ENCODE data around the gene ANKS1B.

The ANKS1B gene

DNA sequence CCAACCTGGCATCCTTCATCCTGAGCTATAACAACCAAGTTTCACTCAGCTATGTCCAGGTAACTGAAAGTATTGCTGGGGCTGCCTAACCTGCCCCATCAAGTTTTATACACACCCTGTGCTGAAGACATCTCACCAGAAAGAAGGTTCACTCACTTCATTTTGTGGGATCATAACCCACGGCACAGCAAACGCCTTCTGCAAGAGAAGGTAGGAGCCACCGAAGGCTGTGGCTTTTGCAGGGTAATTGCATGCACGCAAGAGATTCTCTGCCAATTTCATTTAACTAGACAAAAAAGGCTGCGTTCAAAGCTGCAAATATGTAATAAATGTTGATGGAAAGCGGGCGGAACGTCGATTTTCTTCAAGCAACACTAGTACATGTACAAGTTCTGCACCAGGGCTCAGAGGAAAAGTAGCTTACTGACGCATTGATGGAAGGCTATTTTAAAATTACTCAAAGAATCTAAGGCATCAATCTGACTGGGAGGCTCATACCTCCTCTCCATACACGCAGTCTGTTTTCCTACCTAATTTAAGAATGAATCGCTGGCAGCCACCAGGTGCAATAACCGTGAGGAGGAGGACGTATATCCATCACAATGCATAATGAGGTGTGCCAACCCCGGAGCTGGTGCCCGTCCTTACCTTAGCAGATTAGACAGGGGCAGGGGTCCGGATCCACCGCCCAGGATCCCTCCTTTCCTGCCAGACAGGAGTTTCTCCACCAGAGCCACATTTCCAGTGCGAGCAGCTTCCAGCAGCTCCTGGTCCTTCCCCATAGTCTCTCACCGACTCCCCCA is 1.1 kb downstream of the ANKS1B start:
- no peak overlapping the region for H3K4me3 ChIP-seq (ENCODE audit: low read length, poor library complexity, severe bottlenecking)
- H3K27me3 ChIP-seq (ENCODE audit: insufficient read depth, low read length, poor library complexity, severe bottlenecking), result no peaks in the 10 kb centered on the region
- no peaks in the 10 kb centered on the region for H3K9me2 ChIP-seq (replicated peaks; ENCODE audit: low read depth, low read length)
- H3K36me3 ChIP-seq (ENCODE audit: insufficient read depth, low read length), result no peaks in the 10 kb centered on the region
- no peak overlapping the region for H3K9ac ChIP-seq (ENCODE audit: low read depth, low read length, poor library complexity, severe bottlenecking)
- no peak overlapping the region for H2AFZ ChIP-seq (ENCODE audit: low read length)
- no peaks in the 10 kb centered on the region for H3F3A ChIP-seq (ENCODE audit: low read depth)
- TF ChIP-seq, protein P1, sequence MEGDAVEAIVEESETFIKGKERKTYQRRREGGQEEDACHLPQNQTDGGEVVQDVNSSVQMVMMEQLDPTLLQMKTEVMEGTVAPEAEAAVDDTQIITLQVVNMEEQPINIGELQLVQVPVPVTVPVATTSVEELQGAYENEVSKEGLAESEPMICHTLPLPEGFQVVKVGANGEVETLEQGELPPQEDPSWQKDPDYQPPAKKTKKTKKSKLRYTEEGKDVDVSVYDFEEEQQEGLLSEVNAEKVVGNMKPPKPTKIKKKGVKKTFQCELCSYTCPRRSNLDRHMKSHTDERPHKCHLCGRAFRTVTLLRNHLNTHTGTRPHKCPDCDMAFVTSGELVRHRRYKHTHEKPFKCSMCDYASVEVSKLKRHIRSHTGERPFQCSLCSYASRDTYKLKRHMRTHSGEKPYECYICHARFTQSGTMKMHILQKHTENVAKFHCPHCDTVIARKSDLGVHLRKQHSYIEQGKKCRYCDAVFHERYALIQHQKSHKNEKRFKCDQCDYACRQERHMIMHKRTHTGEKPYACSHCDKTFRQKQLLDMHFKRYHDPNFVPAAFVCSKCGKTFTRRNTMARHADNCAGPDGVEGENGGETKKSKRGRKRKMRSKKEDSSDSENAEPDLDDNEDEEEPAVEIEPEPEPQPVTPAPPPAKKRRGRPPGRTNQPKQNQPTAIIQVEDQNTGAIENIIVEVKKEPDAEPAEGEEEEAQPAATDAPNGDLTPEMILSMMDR (conservative IDR thresholded peaks at IDR 0.05; ENCODE audit: low read length), result no peak
- TF ChIP-seq EZH2phosphoT487 (IDR thresholded peaks at IDR 0.05; ENCODE audit: borderline replicate concordance), result no peak
- no peaks in the 10 kb centered on the region for H3K79me2 ChIP-seq (ENCODE audit: insufficient read depth, low read length)
- no peaks in the 10 kb centered on the region for H3K4me1 ChIP-seq (ENCODE audit: insufficient read depth, low read length, poor library complexity, severe bottlenecking)
- H4K20me1 ChIP-seq (ENCODE audit: insufficient read depth, low read length, poor library complexity, severe bottlenecking), result no peaks in the 10 kb centered on the region
- H3K4me2 ChIP-seq (ENCODE audit: low read depth, low read length, poor library complexity, severe bottlenecking), result no peak overlapping the region
- H3K9me3 ChIP-seq (ENCODE audit: insufficient read depth, low read depth, low read length), result no peaks in the 10 kb centered on the region

DNA sequence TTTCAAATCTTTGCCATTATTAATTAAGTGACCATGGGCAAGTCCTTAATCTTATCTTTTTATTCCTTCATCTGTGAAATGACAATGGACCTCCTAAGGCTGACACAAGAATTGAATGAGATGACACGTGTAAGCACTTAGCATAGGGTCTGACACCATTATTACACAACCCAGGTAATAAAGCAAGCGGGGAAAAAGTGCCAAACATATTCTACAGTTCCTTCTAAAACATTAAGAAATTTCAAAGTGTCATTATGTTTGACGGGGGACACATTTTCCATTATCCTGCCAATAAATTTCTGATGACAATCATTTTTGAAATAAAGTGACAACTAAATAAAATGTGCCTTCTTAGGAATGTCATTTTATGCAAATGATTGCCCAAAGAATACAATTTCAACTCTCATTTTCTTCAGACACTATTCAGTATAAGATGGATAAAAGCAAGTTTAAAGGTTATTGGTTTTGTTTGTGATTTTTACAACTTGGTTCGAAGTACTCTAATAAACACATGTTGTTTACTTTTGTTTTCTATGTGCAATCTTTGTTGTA is 3.0 kb downstream of the ANKS1B start:
- H4K20me1 ChIP-seq (ENCODE audit: insufficient read depth, low read length, poor library complexity, severe bottlenecking), result no peaks in the 10 kb centered on the region
- no peak overlapping the region for H2AFZ ChIP-seq (ENCODE audit: low read length)
- no peak overlapping the region for H3K4me2 ChIP-seq (ENCODE audit: low read depth, low read length, poor library complexity, severe bottlenecking)
- no peaks in the 10 kb centered on the region for H3K79me2 ChIP-seq (ENCODE audit: insufficient read depth, low read length)
- H3K27me3 ChIP-seq (ENCODE audit: insufficient read depth, low read length, poor library complexity, severe bottlenecking), result no peaks in the 10 kb centered on the region
- H3K9ac ChIP-seq (ENCODE audit: low read depth, low read length, poor library complexity, severe bottlenecking), result no peak overlapping the region
- H3K4me3 ChIP-seq (ENCODE audit: low read length, poor library complexity, severe bottlenecking), result no peak overlapping the region
- H3K9me2 ChIP-seq (replicated peaks; ENCODE audit: low read depth, low read length), result no peaks in the 10 kb centered on the region
- H3K36me3 ChIP-seq (ENCODE audit: insufficient read depth, low read length), result no peaks in the 10 kb centered on the region
- H3K9me3 ChIP-seq (ENCODE audit: insufficient read depth, low read depth, low read length), result no peaks in the 10 kb centered on the region
- H3F3A ChIP-seq (ENCODE audit: low read depth), result no peaks in the 10 kb centered on the region
- no peaks in the 10 kb centered on the region for H3K4me1 ChIP-seq (ENCODE audit: insufficient read depth, low read length, poor library complexity, severe bottlenecking)
- no peak for TF ChIP-seq EZH2phosphoT487 (IDR thresholded peaks at IDR 0.05; ENCODE audit: borderline replicate concordance)
- TF ChIP-seq, protein P1 (conservative IDR thresholded peaks at IDR 0.05; ENCODE audit: low read length), result no peak

DNA sequence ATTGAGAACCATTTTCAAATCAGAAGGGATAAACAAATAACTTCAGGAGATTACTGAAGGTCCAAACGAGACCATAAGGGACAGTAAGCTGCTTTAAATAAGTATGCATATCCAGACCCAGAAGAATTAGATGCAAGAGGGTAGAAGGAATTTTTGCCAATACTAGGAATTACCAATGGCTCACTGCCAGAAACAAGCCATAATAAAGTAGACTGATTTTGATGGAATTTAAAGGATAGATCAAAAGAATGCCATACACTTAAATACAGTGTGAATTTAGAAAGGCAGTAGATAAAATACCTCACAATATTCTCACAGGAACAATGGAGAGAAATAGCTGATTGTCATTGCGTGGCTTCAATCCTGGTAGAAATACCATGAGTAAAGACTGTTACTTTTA is 5.3 kb downstream of the ANKS1B start:
- Histone ChIP-seq H3K4me2 (ENCODE audit: low read depth, low read length, poor library complexity, severe bottlenecking) (no peak overlapping the region), H3F3A (ENCODE audit: low read depth) (no peaks in the 10 kb centered on the region), H3K9ac (ENCODE audit: low read depth, low read length, poor library complexity, severe bottlenecking) (no peak overlapping the region), H3K9me2 (replicated peaks; ENCODE audit: low read depth, low read length) (no peaks in the 10 kb centered on the region), H4K20me1 (ENCODE audit: insufficient read depth, low read length, poor library complexity, severe bottlenecking) (no peaks in the 10 kb centered on the region), H3K4me3 (ENCODE audit: low read length, poor library complexity, severe bottlenecking) (no peak overlapping the region), H3K27me3 (ENCODE audit: insufficient read depth, low read length, poor library complexity, severe bottlenecking) (no peaks in the 10 kb centered on the region), H2AFZ (ENCODE audit: low read length) (no peak overlapping the region), H3K79me2 (ENCODE audit: insufficient read depth, low read length) (no peaks in the 10 kb centered on the region), H3K36me3 (ENCODE audit: insufficient read depth, low read length) (no peaks in the 10 kb centered on the region), H3K4me1 (ENCODE audit: insufficient read depth, low read length, poor library complexity, severe bottlenecking) (no peaks in the 10 kb centered on the region), H3K9me3 (ENCODE audit: insufficient read depth, low read depth, low read length) (no peaks in the 10 kb centered on the region)
- TF ChIP-seq, protein P1 (conservative IDR thresholded peaks at IDR 0.05; ENCODE audit: low read length), result no peak
- no peak for TF ChIP-seq EZH2phosphoT487 (IDR thresholded peaks at IDR 0.05; ENCODE audit: borderline replicate concordance)
